Natural killer cell (primary cell): ENCODE data around the gene GLYR1. TPM values are rescaled to one million over a fixed set of nuclear protein-coding genes. Genes with fewer than 3 reads are reported as not detected.

Experiments
- ATAC-seq, 3 donors: fragments of 150-1000 bp in 2 of 3; fragments of 200-7000 bp in 1 of 3; cut with Tn5 transposase; 1 replicate in 1 of 3; 2 replicates in 2 of 3; pipeline ENCODE4 v1.10.0; 2021; ENCODE audit warnings: mild to moderate bottlenecking in 2 of 3, moderate library complexity in 2 of 3
- DNase-seq, 2 donors: peaks; one replicate each; pipeline versions ENCODE4 v3.0.0 to v3.0.0-alpha.2; 2013 to 2021; ENCODE audit warnings: mixed read lengths in 1 of 2
- H3K27ac ChIP-seq: one replicate; pipeline ENCODE4 v1.5.1; 2013; ENCODE audit warnings: mild to moderate bottlenecking, low read length
- H3K27me3 ChIP-seq: one replicate; pipeline ENCODE4 v1.6.1; 2013; ENCODE audit warnings: low read length; ENCODE audit not compliant: control insufficient read depth, insufficient read depth
- H3K36me3 ChIP-seq: one replicate; pipeline ENCODE4 v1.6.1; 2013; ENCODE audit warnings: low read length; ENCODE audit not compliant: control insufficient read depth, insufficient read depth
- H3K4me1 ChIP-seq: one replicate; pipeline ENCODE4 v1.6.1; 2013; ENCODE audit warnings: low read length; ENCODE audit not compliant: control insufficient read depth, insufficient read depth
- H3K4me3 ChIP-seq: one replicate; pipeline ENCODE4 v1.5.1; 2013; ENCODE audit warnings: low read length
- H3K9me3 ChIP-seq: one replicate; pipeline ENCODE4 v1.6.1; 2013; ENCODE audit warnings: low read length; ENCODE audit not compliant: control insufficient read depth, insufficient read depth
- H3K27ac Mint-ChIP-seq, 2 donors: one replicate each; pipeline ENCODE4 v1.8.0; 2022; ENCODE audit warnings: mild to moderate bottlenecking in 2 of 2, mixed read lengths in 2 of 2, moderate library complexity in 1 of 2
- H3K27me3 Mint-ChIP-seq, 2 donors: one replicate each; pipeline ENCODE4 v1.8.0; 2022; ENCODE audit warnings: low read depth in 2 of 2, mixed read lengths in 2 of 2
- H3K36me3 Mint-ChIP-seq: one replicate; pipeline ENCODE4 v1.8.0; 2022; ENCODE audit warnings: mixed read lengths
- H3K4me1 Mint-ChIP-seq, 2 donors: one replicate each; pipeline ENCODE4 v1.8.0; 2022; ENCODE audit warnings: mixed read lengths in 2 of 2
- H3K4me3 Mint-ChIP-seq: one replicate; pipeline ENCODE4 v1.8.0; 2022; ENCODE audit warnings: mild to moderate bottlenecking, moderate library complexity, mixed read lengths
- H3K9me3 Mint-ChIP-seq, 2 donors: one replicate each; pipeline ENCODE4 v1.8.0; 2022; ENCODE audit warnings: mixed read lengths in 2 of 2
- WGBS: methylation state at CpG from one replicate; pipeline ENCODE4 v1.1.7; 2013; ENCODE audit warnings: missing lambda C conversion rate; ENCODE audit not compliant: insufficient coverage; 5-methylcytosine and 5-hydroxymethylcytosine counted together
- intact Hi-C: fragments of 100-400 bp; cut with micrococcal nuclease; formaldehyde crosslinking; loops from one replicate; pipeline ENCODE4 v1.14.2; 2022
- total RNA-seq, 4 donors: library from RNA; stranded (reverse); fragments of 120-200 nt in 1 of 4; gene quantifications; one replicate each; pipeline versions ENCODE4 v1.2.3 to v1.2.4, GENCODE V29; 2013 to 2022
- TF ChIP-seq, protein P1 (sequence below): fragments of 200-600 bp; IDR thresholded peaks from one replicate; pipeline ENCODE4 v1.8.0; 2022; ENCODE audit warnings: antibody characterized with exemption

Gene GLYR1
- total RNA-seq, 3 donors from 2014 or later (not counting 1 experiment from before 2014, with no cell fraction given) = 112 to 129 (median 125) TPM

DNA sequence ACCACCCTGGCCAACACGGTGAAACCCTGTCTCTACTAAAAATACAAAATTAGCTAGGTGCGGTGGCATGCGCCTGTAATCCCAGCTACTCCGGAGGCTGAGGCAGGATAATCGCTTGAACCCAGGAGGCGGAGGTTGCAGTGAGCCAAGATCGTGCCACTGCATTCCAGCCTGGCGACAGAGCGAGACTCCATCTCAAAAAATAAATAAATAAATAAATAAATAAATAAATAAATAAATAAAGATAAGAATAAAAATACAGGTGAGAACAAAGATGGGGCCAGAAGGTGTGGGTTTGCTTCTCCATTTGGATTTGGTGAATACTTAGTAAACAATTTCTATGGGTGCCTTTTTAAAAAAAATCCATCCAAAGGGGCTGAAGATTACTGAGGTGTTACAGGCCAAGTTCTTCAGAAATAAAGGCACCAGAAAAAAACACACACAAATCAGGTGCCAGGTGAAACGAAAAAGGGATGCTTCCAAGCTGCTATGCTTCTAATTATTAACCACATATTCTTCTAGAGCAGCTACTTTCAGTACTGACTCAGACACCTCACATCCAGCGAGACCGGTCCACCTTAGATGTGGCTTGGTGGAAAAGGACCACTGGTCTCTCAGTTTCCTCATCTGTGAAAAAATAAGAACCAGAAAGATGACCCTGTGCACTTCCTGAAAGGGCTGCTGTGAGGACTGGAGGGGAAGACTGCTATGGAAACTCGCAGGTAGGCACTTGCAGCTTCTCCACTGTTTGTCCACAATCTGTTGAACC, 9.2 kb downstream of the GLYR1 start:
- ATAC-seq (no peak), DNase-seq (no peak)
- Mint-ChIP-seq H3K36me3 (peaks cover 1% of the 10 kb centered on the region), H3K27me3 (no peaks in the 10 kb centered on the region), H3K4me1 (peaks cover 12 to 14% of the 10 kb centered on the region in 2 donors), H3K4me3 (no peak overlapping the region), H3K9me3 (no peaks in the 10 kb centered on the region), H3K27ac (no peak overlapping the region)
- Histone ChIP-seq H3K4me1 (no peaks in the 10 kb centered on the region), H3K9me3 (no peaks in the 10 kb centered on the region), H3K27ac (no peak overlapping the region), H3K4me3 (no peak overlapping the region), H3K27me3 (no peaks in the 10 kb centered on the region), H3K36me3 (peaks cover 61% of the 10 kb centered on the region)
- intact Hi-C loops = no loop called here
- 83% methylated on average over 11 of the region's 13 CpGs for WGBS
- TF ChIP-seq, protein P1, sequence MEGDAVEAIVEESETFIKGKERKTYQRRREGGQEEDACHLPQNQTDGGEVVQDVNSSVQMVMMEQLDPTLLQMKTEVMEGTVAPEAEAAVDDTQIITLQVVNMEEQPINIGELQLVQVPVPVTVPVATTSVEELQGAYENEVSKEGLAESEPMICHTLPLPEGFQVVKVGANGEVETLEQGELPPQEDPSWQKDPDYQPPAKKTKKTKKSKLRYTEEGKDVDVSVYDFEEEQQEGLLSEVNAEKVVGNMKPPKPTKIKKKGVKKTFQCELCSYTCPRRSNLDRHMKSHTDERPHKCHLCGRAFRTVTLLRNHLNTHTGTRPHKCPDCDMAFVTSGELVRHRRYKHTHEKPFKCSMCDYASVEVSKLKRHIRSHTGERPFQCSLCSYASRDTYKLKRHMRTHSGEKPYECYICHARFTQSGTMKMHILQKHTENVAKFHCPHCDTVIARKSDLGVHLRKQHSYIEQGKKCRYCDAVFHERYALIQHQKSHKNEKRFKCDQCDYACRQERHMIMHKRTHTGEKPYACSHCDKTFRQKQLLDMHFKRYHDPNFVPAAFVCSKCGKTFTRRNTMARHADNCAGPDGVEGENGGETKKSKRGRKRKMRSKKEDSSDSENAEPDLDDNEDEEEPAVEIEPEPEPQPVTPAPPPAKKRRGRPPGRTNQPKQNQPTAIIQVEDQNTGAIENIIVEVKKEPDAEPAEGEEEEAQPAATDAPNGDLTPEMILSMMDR = no peak

GRCh38 chr16:4836727-4837126, 10.4 kb downstream of the GLYR1 start:
- peaks cover 7% of the 10 kb centered on the region for H3K36me3 Mint-ChIP-seq
- Histone ChIP-seq H3K36me3 (peaks cover 70% of the 10 kb centered on the region), H3K27ac (no peak overlapping the region), H3K4me1 (no peaks in the 10 kb centered on the region), H3K9me3 (no peaks in the 10 kb centered on the region), H3K27me3 (no peaks in the 10 kb centered on the region), H3K4me3 (no peak overlapping the region)
- peaks cover 14 to 17% of the 10 kb centered on the region in 2 donors for H3K4me1 Mint-ChIP-seq
- TF ChIP-seq, protein P1 = no peak
- no peaks in the 10 kb centered on the region for H3K9me3 Mint-ChIP-seq
- H3K27ac Mint-ChIP-seq = peak overlapping the region in 1 of 2 donors; percentile 40
- WGBS = 95% methylated on average over 2 of the region's 2 CpGs
- no peak overlapping the region for H3K4me3 Mint-ChIP-seq
- ATAC-seq (no peak), DNase-seq (no peak)
- no peaks in the 10 kb centered on the region for H3K27me3 Mint-ChIP-seq
- intact Hi-C loops = no loop called here

GRCh38 chr16:4833584-4833983, 13.5 kb downstream of the GLYR1 start:
- TF ChIP-seq, protein P1 = no peak

More at GRCh38 chr16:4833584-4833983, 13.5 kb downstream of the GLYR1 start:
- no peak overlapping the region for H3K4me3 Mint-ChIP-seq
- DNase-seq (no peak), ATAC-seq (no peak)
- Histone ChIP-seq H3K4me3 (no peak overlapping the region), H3K27me3 (no peaks in the 10 kb centered on the region), H3K9me3 (no peaks in the 10 kb centered on the region), H3K27ac (no peak overlapping the region), H3K4me1 (no peaks in the 10 kb centered on the region), H3K36me3 (peaks cover 70% of the 10 kb centered on the region)
- H3K4me1 Mint-ChIP-seq = peaks cover 6 to 13% of the 10 kb centered on the region in 2 donors
- H3K27me3 Mint-ChIP-seq = no peaks in the 10 kb centered on the region
- H3K36me3 Mint-ChIP-seq = peaks cover 7% of the 10 kb centered on the region
- H3K27ac Mint-ChIP-seq = peak overlapping the region in 1 of 2 donors; percentile 20
- WGBS = no CpG with 5 or more reads among the region's 1 CpG
- intact Hi-C loops = no loop called here
- H3K9me3 Mint-ChIP-seq = no peaks in the 10 kb centered on the region
